Measurements from ENCODE around the gene SOX6. TPM values are rescaled to one million over a fixed set of nuclear protein-coding genes. Genes with fewer than 3 reads are reported as not detected.

SOX6 gene
- polyA plus RNA-seq, 1 donor (not counting 4 experiments of a cell fraction or from before 2014, with no cell fraction given) = 6.0 TPM

DNA sequence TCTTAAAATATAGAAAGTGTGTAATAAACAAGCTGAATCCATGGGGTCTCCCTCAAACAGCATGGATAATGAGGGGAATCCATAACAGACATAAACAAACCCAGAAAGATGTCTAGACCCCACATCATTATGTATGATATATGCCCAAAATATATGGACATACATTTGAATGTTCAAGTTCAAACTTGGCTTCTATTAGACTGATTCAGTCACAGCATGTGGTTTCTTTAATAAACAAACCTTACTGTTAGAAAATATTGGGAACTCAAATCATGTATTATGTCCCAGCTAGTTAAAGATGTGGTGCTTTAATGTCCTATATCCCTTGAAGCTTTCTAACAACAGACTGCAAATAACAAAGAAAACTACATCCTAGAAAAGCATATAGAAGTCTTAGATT, 228.6 kb downstream of the SOX6 start:
- Histone ChIP-seq H3K27ac (ENCODE audit: control insufficient read depth, insufficient read depth, low read length) (no peak overlapping the region), H2AFZ (ENCODE audit: control insufficient read depth, low read length) (no peak overlapping the region), H3K36me3 (ENCODE audit: control insufficient read depth in 2 of 2, extremely low read depth in 1 of 2, insufficient read depth in 2 of 2, low read length in 2 of 2) (no peaks in the 10 kb centered on the region), H3K4me2 (ENCODE audit: control insufficient read depth, extremely low read depth, insufficient read depth, low read depth, low read length) (no peak overlapping the region), H3K79me2 (ENCODE audit: control insufficient read depth, insufficient read depth, low read length) (no peaks in the 10 kb centered on the region), H3K4me1 (ENCODE audit: control insufficient read depth, extremely low read depth, insufficient read depth, low read length) (no peaks in the 10 kb centered on the region), H3K9me1 (ENCODE audit: control insufficient read depth, extremely low read depth, insufficient read depth, low read length) (no peaks in the 10 kb centered on the region), H3K27me3 (ENCODE audit: control insufficient read depth, extremely low read depth, insufficient read depth, low read length) (no peaks in the 10 kb centered on the region), H3K4me3 (ENCODE audit: control insufficient read depth in 2 of 3, extremely low read depth in 1 of 3, insufficient read depth in 2 of 3, low read depth in 1 of 3, low read length in 3 of 3) (no peak overlapping the region), H3K9me3 (ENCODE audit: control insufficient read depth, low read depth, low read length) (no peaks in the 10 kb centered on the region), H3K9ac (ENCODE audit: control insufficient read depth, extremely low read depth, insufficient read depth, low read length) (no peak overlapping the region), H4K20me1 (ENCODE audit: control insufficient read depth, extremely low read depth, insufficient read depth, low read length) (no peaks in the 10 kb centered on the region)
- dilution Hi-C loops (cut with MboI; ENCODE audit: extremely low pct_ligation_motif_present, low sequenced_read_pairs) = no loop called here
- no peak for DNase-seq (ENCODE audit: low read depth, low spot score)
- FAIRE-seq = no peak
- TF ChIP-seq, protein P1, sequence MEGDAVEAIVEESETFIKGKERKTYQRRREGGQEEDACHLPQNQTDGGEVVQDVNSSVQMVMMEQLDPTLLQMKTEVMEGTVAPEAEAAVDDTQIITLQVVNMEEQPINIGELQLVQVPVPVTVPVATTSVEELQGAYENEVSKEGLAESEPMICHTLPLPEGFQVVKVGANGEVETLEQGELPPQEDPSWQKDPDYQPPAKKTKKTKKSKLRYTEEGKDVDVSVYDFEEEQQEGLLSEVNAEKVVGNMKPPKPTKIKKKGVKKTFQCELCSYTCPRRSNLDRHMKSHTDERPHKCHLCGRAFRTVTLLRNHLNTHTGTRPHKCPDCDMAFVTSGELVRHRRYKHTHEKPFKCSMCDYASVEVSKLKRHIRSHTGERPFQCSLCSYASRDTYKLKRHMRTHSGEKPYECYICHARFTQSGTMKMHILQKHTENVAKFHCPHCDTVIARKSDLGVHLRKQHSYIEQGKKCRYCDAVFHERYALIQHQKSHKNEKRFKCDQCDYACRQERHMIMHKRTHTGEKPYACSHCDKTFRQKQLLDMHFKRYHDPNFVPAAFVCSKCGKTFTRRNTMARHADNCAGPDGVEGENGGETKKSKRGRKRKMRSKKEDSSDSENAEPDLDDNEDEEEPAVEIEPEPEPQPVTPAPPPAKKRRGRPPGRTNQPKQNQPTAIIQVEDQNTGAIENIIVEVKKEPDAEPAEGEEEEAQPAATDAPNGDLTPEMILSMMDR (optimal IDR thresholded peaks at IDR 0.05 in 1 of 3, IDR thresholded peaks at IDR 0.05 in 1 of 3, conservative IDR thresholded peaks at IDR 0.05 in 1 of 3; ENCODE audit: extremely low read depth in 1 of 3, insufficient read depth in 2 of 3, low read length in 3 of 3) = no peak
- no peak for TF ChIP-seq EZH2 (IDR thresholded peaks at IDR 0.05; ENCODE audit: low read length)

DNA sequence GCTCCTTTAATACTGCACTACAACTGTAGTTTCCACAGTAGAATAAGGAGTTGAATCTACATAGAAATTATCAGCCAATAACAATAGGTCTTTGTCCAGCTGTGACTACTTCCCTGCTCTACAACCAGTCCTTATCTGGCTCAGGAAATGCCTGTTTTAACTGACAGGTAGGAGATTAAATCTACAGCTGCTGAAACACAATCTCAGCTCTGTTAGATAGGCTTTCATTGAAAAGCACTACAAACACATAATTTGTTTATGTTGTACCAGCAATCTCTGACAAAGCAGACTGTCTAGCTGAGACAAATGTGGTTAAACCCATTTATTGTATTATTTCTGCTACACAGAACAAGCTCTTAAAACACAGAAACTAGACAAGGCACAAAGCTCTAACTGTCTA, 230.0 kb downstream of the SOX6 start:
- Histone ChIP-seq H4K20me1 (ENCODE audit: control insufficient read depth, extremely low read depth, insufficient read depth, low read length) (no peaks in the 10 kb centered on the region), H3K4me1 (ENCODE audit: control insufficient read depth, extremely low read depth, insufficient read depth, low read length) (no peaks in the 10 kb centered on the region), H3K36me3 (ENCODE audit: control insufficient read depth in 2 of 2, extremely low read depth in 1 of 2, insufficient read depth in 2 of 2, low read length in 2 of 2) (no peaks in the 10 kb centered on the region), H3K9me1 (ENCODE audit: control insufficient read depth, extremely low read depth, insufficient read depth, low read length) (no peaks in the 10 kb centered on the region), H3K27ac (ENCODE audit: control insufficient read depth, insufficient read depth, low read length) (no peak overlapping the region), H3K9ac (ENCODE audit: control insufficient read depth, extremely low read depth, insufficient read depth, low read length) (no peak overlapping the region), H3K4me2 (ENCODE audit: control insufficient read depth, extremely low read depth, insufficient read depth, low read depth, low read length) (no peak overlapping the region), H3K79me2 (ENCODE audit: control insufficient read depth, insufficient read depth, low read length) (no peaks in the 10 kb centered on the region), H3K9me3 (ENCODE audit: control insufficient read depth, low read depth, low read length) (no peaks in the 10 kb centered on the region), H3K4me3 (ENCODE audit: control insufficient read depth in 2 of 3, extremely low read depth in 1 of 3, insufficient read depth in 2 of 3, low read depth in 1 of 3, low read length in 3 of 3) (no peak overlapping the region), H3K27me3 (ENCODE audit: control insufficient read depth, extremely low read depth, insufficient read depth, low read length) (no peaks in the 10 kb centered on the region), H2AFZ (ENCODE audit: control insufficient read depth, low read length) (peak overlapping the region; percentile 40)
- DNase-seq (ENCODE audit: low read depth, low spot score) (no peak), FAIRE-seq (peak; percentile 41)
- TF ChIP-seq, protein P1 (optimal IDR thresholded peaks at IDR 0.05 in 1 of 3, IDR thresholded peaks at IDR 0.05 in 1 of 3, conservative IDR thresholded peaks at IDR 0.05 in 1 of 3; ENCODE audit: extremely low read depth in 1 of 3, insufficient read depth in 2 of 3, low read length in 3 of 3) = no peak
- no peak for TF ChIP-seq EZH2 (IDR thresholded peaks at IDR 0.05; ENCODE audit: low read length)
- dilution Hi-C loops (cut with MboI; ENCODE audit: extremely low pct_ligation_motif_present, low sequenced_read_pairs) = no loop called here

Measured in keratinocyte (primary cell).